ENCODE results near the gene M6PR.

Gene M6PR

GRCh38 chr12:8894986-8895385, 54.5 kb downstream of the M6PR start:
- no peak for TF ChIP-seq CTCF (IDR thresholded peaks at IDR 0.05; ENCODE audit: low read depth, low read length)
- DNase-seq (ENCODE audit: extremely low read depth, low read depth), result no peak

GRCh38 chr12:8894378-8894777, 55.1 kb downstream of the M6PR start:
- DNase-seq (ENCODE audit: extremely low read depth, low read depth), result no peak
- no peak for TF ChIP-seq CTCF (IDR thresholded peaks at IDR 0.05; ENCODE audit: low read depth, low read length)

GRCh38 chr12:8891976-8892375, 57.5 kb downstream of the M6PR start:
- no peak for TF ChIP-seq CTCF (IDR thresholded peaks at IDR 0.05; ENCODE audit: low read depth, low read length)
- no peak for DNase-seq (ENCODE audit: extremely low read depth, low read depth)
